ENCODE data around the gene LMOD3.

The LMOD3 gene

DNA sequence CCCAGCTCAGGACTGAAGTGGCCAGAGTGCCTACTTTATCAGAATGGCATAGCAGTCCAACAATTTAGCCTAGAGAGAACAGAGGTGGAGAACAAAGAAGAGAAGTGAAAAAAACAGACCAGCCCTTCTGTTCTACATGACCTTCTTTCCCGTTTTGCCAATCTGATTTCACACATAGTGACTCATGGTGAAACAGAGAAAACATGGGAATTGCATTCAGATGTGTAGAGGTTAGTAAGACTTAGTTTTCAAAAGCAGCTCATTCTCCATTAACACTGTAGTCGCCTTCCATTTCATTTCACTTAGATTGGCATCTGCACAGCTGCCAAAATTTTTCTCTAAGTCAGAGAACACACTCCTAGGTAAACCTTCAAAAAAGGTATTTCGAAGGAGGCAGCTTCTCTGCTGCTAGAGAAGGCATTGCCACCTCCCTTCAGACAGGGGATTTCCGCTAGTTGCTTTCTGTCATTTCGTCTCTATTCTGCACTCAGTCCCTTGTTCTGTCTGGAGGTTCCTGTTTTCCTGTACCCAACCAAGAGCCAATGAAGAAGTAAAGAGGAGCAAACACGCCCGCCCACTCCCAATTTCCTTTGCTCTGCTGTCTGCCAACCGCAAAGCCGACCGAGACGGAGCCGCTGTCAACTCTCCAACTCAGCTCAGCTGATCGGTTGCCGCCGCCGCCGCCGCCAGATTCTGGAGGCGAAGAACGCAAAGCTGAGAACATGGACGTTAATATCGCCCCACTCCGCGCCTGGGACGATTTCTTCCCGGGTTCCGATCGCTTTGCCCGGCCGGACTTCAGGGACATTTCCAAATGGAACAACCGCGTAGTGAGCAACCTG lies 37.8 kb downstream of the LMOD3 start, which contains the start of gene ARL6IP5:
Gene ARL6IP5, plus strand, starts transcription at position 612 of the 842 bp plus-strand sequence. Its CDS starts 111 bp downstream, at position 723.
- Histone ChIP-seq H2AFZ (peak within 1 kb of the TSS; percentile 85), H3K9ac (peak within 1 kb of the TSS; percentile 71), H3K79me2 (peaks cover 26% of the 10 kb centered on the region), H3K9me3 (ENCODE audit: control insufficient read depth, low read length) (no peaks in the 10 kb centered on the region), H3K4me2 (ENCODE audit: low read length) (peak within 1 kb of the TSS; percentile 81), H3K27me3 (ENCODE audit: control insufficient read depth, insufficient read depth, low read length) (no peaks in the 10 kb centered on the region), H3K27ac (peak within 1 kb of the TSS; percentile 91), H3K36me3 (ENCODE audit: control insufficient read depth, insufficient read depth, low read length) (no peaks in the 10 kb centered on the region), H3K4me3 (ENCODE audit: low read depth, low read length) (peak within 1 kb of the TSS; percentile 95), H3K4me1 (peaks cover 31% of the 10 kb centered on the region)
- TF ChIP-seq, protein P1, sequence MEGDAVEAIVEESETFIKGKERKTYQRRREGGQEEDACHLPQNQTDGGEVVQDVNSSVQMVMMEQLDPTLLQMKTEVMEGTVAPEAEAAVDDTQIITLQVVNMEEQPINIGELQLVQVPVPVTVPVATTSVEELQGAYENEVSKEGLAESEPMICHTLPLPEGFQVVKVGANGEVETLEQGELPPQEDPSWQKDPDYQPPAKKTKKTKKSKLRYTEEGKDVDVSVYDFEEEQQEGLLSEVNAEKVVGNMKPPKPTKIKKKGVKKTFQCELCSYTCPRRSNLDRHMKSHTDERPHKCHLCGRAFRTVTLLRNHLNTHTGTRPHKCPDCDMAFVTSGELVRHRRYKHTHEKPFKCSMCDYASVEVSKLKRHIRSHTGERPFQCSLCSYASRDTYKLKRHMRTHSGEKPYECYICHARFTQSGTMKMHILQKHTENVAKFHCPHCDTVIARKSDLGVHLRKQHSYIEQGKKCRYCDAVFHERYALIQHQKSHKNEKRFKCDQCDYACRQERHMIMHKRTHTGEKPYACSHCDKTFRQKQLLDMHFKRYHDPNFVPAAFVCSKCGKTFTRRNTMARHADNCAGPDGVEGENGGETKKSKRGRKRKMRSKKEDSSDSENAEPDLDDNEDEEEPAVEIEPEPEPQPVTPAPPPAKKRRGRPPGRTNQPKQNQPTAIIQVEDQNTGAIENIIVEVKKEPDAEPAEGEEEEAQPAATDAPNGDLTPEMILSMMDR (IDR thresholded peaks at IDR 0.05), result no peak

- H3K4me1 ChIP-seq, result peaks cover 26% of the 10 kb centered on the region
- no peaks in the 10 kb centered on the region for H3K27me3 ChIP-seq (ENCODE audit: control insufficient read depth, insufficient read depth, low read length)
- H3K79me2 ChIP-seq, result peaks cover 19% of the 10 kb centered on the region
- H3K4me2 ChIP-seq (ENCODE audit: low read length), result no peak overlapping the region
- H3K36me3 ChIP-seq (ENCODE audit: control insufficient read depth, insufficient read depth, low read length), result no peaks in the 10 kb centered on the region
- H2AFZ ChIP-seq, result peak overlapping the region; percentile 4
- no peak overlapping the region for H3K9ac ChIP-seq
- peak overlapping the region; percentile 22 for H3K27ac ChIP-seq
- TF ChIP-seq, protein P1 (IDR thresholded peaks at IDR 0.05), result no peak
- H3K9me3 ChIP-seq (ENCODE audit: control insufficient read depth, low read length), result no peaks in the 10 kb centered on the region
- H3K4me3 ChIP-seq (ENCODE audit: low read depth, low read length), result no peak overlapping the region
These were observed 39.6 kb downstream of the LMOD3 start for GRCh38 chr3:69082805-69083204.

DNA sequence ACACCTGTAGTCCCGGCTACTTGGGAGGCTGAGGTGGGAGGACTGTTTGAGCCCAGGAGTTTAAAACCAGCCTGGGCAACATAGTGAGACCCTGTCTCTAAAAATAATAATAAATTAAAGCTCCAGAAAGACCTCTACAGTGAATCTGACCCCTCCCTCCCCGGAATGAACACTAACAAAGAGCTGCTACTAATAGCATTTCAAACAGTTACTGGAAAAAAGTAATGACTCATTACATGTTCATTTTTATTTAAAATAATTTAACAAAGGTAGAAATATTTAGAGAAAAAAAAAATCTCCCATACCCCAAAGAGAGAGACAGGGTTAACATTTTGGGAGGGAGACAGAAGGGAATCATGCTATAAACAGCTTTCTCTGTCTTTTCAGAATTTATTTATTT lies 40.0 kb downstream of the LMOD3 start:
- H3K4me2 ChIP-seq (ENCODE audit: low read length), result no peak overlapping the region
- H3K9ac ChIP-seq, result no peak overlapping the region
- H3K36me3 ChIP-seq (ENCODE audit: control insufficient read depth, insufficient read depth, low read length), result no peaks in the 10 kb centered on the region
- peak overlapping the region; percentile 22 for H3K27ac ChIP-seq
- peaks cover 24% of the 10 kb centered on the region for H3K4me1 ChIP-seq
- peaks cover 21% of the 10 kb centered on the region for H3K79me2 ChIP-seq
- peak overlapping the region; percentile 34 for H2AFZ ChIP-seq
- TF ChIP-seq, protein P1 (IDR thresholded peaks at IDR 0.05), result no peak
- H3K9me3 ChIP-seq (ENCODE audit: control insufficient read depth, low read length), result no peaks in the 10 kb centered on the region
- no peaks in the 10 kb centered on the region for H3K27me3 ChIP-seq (ENCODE audit: control insufficient read depth, insufficient read depth, low read length)
- no peak overlapping the region for H3K4me3 ChIP-seq (ENCODE audit: low read depth, low read length)

GRCh38 chr3:69081583-69082262 lies 40.7 kb downstream of the LMOD3 start:
- Histone ChIP-seq H3K4me3 (ENCODE audit: low read depth, low read length) (no peak overlapping the region), H3K27ac (peak overlapping the region; percentile 22), H2AFZ (peak overlapping the region; percentile 34), H3K36me3 (ENCODE audit: control insufficient read depth, insufficient read depth, low read length) (no peaks in the 10 kb centered on the region), H3K4me1 (peaks cover 20% of the 10 kb centered on the region), H3K9me3 (ENCODE audit: control insufficient read depth, low read length) (no peaks in the 10 kb centered on the region), H3K4me2 (ENCODE audit: low read length) (no peak overlapping the region), H3K79me2 (peaks cover 21% of the 10 kb centered on the region), H3K9ac (no peak overlapping the region), H3K27me3 (ENCODE audit: control insufficient read depth, insufficient read depth, low read length) (no peaks in the 10 kb centered on the region)
- TF ChIP-seq, protein P1 (IDR thresholded peaks at IDR 0.05), result no peak
